GM13977 (cell line): ENCODE measurements around the gene ALDH8A1.

Experiments used
- DNase-seq: peaks from one replicate; pipeline ENCODE4 v3.0.0; 2012; ENCODE audit warnings: low spot score
- in situ Hi-C: fragments of 300-500 bp; cut with MboI; formaldehyde crosslinking; loops from one replicate; pipeline ENCODE4 v1.12.0; 2022; ENCODE audit warnings: low sequenced_read_pairs, low pct_unique_long_range_greater_than_20kb, mixed read lengths, inconsistent platforms; ENCODE audit not compliant: unreplicated experiment
- TF ChIP-seq, protein P1 (sequence below): IDR thresholded peaks from 2 replicates; pipeline ENCODE4 v1.5.1; 2012; ENCODE audit warnings: mild to moderate bottlenecking, control low read depth; ENCODE audit not compliant: insufficient read depth; ENCODE audit errors: extremely low read depth, missing control alignments

Gene ALDH8A1

DNA sequence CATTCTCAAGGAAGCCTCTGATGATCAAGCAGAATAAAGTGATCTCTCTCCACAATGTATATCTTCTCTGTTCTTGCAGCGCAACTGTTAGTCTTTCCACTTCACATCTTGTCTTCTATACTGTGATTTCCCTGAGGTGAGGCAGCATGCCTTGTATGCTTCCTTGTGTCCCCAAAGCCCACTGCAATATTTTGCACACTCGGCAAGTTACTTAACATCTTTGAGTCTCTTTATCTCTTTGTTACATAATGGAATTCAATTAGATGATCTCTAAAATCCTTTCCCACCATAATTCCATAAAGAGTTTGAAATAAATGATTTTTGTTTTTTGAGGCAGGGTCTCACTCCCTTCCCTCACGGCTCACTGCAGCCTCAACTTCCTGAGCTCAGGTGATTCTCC, 40.4 kb upstream of the ALDH8A1 start:
- TF ChIP-seq, protein P1, sequence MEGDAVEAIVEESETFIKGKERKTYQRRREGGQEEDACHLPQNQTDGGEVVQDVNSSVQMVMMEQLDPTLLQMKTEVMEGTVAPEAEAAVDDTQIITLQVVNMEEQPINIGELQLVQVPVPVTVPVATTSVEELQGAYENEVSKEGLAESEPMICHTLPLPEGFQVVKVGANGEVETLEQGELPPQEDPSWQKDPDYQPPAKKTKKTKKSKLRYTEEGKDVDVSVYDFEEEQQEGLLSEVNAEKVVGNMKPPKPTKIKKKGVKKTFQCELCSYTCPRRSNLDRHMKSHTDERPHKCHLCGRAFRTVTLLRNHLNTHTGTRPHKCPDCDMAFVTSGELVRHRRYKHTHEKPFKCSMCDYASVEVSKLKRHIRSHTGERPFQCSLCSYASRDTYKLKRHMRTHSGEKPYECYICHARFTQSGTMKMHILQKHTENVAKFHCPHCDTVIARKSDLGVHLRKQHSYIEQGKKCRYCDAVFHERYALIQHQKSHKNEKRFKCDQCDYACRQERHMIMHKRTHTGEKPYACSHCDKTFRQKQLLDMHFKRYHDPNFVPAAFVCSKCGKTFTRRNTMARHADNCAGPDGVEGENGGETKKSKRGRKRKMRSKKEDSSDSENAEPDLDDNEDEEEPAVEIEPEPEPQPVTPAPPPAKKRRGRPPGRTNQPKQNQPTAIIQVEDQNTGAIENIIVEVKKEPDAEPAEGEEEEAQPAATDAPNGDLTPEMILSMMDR, result no peak
- no peak for DNase-seq
- in situ Hi-C loops, result no loop called here

DNA sequence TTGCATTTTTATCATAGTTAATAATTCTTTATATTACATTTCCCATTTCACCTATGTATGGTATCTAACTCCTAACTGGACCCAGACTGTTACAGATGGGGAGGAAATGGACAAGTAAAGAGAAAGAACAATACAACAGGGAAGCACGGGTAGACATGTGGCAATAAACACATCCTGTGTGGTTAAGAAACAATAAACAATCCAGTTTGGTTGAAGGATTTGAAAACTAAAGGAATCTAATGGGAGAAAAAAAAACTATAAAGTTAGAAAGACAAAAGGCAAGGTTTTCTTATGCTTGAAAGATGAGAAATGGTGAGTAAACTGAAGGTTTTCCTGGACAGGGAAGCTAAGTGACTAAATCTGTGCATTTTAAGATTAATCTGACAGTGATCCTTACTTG, 34.9 kb upstream of the ALDH8A1 start:
- no peak for DNase-seq

DNA sequence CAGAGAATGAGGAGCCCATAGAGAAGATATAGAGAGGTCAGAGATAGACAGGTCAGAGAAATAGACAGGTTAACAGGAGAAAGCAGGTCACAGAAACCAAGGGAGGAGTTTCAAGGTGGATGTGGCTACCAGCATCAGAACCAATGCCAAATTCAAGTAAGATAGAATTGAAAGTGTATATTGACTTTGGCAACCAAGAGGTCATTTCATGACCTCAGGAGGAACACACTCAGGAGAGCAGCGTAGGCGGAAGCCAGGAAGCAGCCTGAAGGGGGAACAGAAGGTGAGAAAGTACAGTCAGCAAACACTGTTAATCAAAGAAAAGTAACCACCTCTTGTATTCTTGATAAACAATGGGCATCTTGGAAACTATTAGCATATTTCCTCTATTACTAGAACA, 33.9 kb upstream of the ALDH8A1 start:
- TF ChIP-seq, protein P1, result no peak
- no peak for DNase-seq
- in situ Hi-C loops, result no loop called here

More for the DNA sequence above, 34.9 kb upstream of the ALDH8A1 start:
- in situ Hi-C loops, result no loop called here
- TF ChIP-seq, protein P1, result no peak

DNA sequence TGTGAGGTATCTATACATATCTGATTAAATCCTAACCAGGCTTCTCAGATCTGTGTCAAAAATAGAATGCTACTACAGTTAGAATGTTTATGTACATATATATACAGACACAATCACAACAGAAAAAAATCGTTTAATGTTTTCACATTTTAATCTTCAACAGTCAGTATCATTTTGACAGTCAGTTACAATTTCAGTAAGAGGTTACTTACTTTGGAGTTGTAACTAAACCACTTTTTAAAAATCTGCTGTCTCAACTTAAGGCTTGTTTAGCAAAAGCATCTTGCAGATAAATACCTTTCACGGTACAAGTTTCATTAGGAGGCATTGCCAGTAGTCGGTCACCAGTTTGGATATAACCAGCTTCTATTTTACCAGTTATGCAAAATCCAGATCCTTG, 32.3 kb upstream of the ALDH8A1 start:
- DNase-seq, result no peak
- in situ Hi-C loops, result no loop called here
- TF ChIP-seq, protein P1, result no peak

DNA sequence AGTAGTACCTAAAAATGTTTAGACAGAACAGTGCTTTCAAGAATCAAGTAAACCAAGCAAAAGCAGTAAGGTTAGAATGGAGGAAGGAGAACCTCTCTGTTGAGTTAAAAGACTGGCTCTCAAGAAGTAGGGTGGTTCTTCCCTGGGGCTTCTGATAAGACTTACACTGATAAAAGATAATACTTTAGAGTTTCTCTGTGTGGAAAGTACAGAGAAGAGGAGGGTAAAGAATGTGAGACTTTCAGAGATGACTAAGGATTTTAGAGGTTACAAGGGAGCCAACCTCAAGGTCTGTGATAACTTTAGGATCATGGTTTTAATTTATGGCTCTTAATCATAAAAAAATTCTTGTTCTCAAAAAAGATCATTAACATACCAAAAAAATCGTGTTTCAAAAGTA, 30.9 kb upstream of the ALDH8A1 start:
- in situ Hi-C loops, result no loop called here
- no peak for DNase-seq
- TF ChIP-seq, protein P1, result no peak

DNA sequence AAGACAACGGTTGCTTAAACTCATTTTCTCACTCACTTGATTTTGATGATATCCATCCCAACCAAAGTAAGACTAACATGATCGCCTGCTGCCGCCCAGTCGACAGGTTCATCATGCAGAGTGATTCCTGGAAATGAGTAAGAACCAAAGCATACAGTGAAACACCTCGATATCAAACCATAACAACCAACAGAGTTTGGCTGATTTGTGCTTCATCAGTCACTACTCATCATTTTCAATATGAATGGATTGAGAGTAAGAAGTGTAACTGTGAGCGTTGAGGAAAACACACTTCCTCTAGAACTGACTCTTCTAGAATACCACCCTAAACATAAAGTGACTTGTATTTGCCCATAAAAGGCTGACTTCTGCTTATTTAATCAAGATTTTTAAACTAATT, 29.2 kb upstream of the ALDH8A1 start:
- TF ChIP-seq, protein P1, result no peak
- DNase-seq, result peak; percentile 27
- in situ Hi-C loops, result no loop called here

DNA sequence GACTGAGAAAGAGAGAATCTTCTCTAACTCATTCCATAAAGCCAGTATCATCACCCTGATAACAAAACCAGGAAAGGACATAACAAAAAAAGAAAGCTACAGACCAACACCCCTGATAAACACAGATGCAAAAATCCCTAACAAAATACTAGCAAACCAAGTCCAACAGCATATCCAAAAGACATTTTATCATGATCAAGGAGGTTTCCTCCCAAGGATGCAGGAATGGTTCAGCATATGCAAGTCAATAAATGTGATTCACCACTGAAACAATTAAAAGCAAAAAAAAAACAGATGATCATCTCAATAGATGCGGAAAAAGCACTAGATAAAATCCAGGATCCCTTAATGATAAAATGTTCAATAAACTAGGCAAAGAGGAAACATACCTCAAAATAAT, 24.5 kb upstream of the ALDH8A1 start:
- in situ Hi-C loops, result no loop called here
- DNase-seq, result no peak
- TF ChIP-seq, protein P1, result no peak
